Measurements from ENCODE around the gene C19orf67. TPM values are rescaled to one million over a fixed set of nuclear protein-coding genes. Genes with fewer than 3 reads are reported as not detected.

C19orf67 gene
- total RNA-seq, 2 donors from 2014 or later, result not detected

- peak overlapping the region; percentile 80 to 88 for H3K4me3 Mint-ChIP-seq
- peaks cover 9 to 23% of the 10 kb centered on the region in 2 donors for H3K36me3 Mint-ChIP-seq (ENCODE audit: insufficient read depth in 2 of 2)
- ATAC-seq (replicated peaks in 1 of 2) (no peak), DNase-seq (no peak)
- peaks cover 15% of the 10 kb centered on the region for H3K4me1 Mint-ChIP-seq (ENCODE audit: low read depth)
- no peaks in the 10 kb centered on the region for H3K27me3 Mint-ChIP-seq (ENCODE audit: low read depth)
- H3K27ac Mint-ChIP-seq, result peak overlapping the region; percentile 94
- H3K9me3 Mint-ChIP-seq, result peaks cover 2 to 4% of the 10 kb centered on the region in 2 donors
Observed at GRCh38 chr19:14088634-14089411, 3.2 kb upstream of the C19orf67 start.

- Mint-ChIP-seq H3K27ac (no peak overlapping the region), H3K4me1 (ENCODE audit: low read depth) (peaks cover 15% of the 10 kb centered on the region), H3K9me3 (no peaks in the 10 kb centered on the region), H3K36me3 (ENCODE audit: insufficient read depth in 2 of 2) (peaks cover 4 to 8% of the 10 kb centered on the region in 2 donors), H3K27me3 (ENCODE audit: low read depth) (no peaks in the 10 kb centered on the region), H3K4me3 (no peak overlapping the region)
- DNase-seq (no peak), ATAC-seq (replicated peaks in 1 of 2) (no peak)
Observed at GRCh38 chr19:14086098-14086497, 515 bp upstream of the C19orf67 start.

- Mint-ChIP-seq H3K27me3 (ENCODE audit: low read depth) (no peaks in the 10 kb centered on the region), H3K9me3 (no peaks in the 10 kb centered on the region), H3K4me1 (ENCODE audit: low read depth) (peaks cover 17% of the 10 kb centered on the region), H3K36me3 (ENCODE audit: insufficient read depth in 2 of 2) (no peaks in the 10 kb centered on the region), H3K27ac (no peak overlapping the region), H3K4me3 (peak overlapping the region; percentile 92 to 95)
- no peak for DNase-seq
- ATAC-seq (replicated peaks in 1 of 2), result no peak
Observed at GRCh38 chr19:14082675-14082960, 3.0 kb downstream of the C19orf67 start.

- Mint-ChIP-seq H3K9me3 (no peaks in the 10 kb centered on the region), H3K36me3 (ENCODE audit: insufficient read depth in 2 of 2) (no peaks in the 10 kb centered on the region), H3K27ac (peak overlapping the region; percentile 86), H3K27me3 (ENCODE audit: low read depth) (no peaks in the 10 kb centered on the region), H3K4me3 (peak overlapping the region; percentile 92 to 95), H3K4me1 (ENCODE audit: low read depth) (peaks cover 17% of the 10 kb centered on the region)
- peak; percentile 40 to 46 for DNase-seq
- no peak for ATAC-seq (replicated peaks in 1 of 2)
Observed at GRCh38 chr19:14081797-14082674, 3.5 kb downstream of the C19orf67 start.

- Mint-ChIP-seq H3K4me1 (ENCODE audit: low read depth) (peaks cover 17% of the 10 kb centered on the region), H3K27ac (peak overlapping the region; percentile 86), H3K4me3 (peak overlapping the region; percentile 92 to 95), H3K36me3 (ENCODE audit: insufficient read depth in 2 of 2) (no peaks in the 10 kb centered on the region), H3K27me3 (ENCODE audit: low read depth) (no peaks in the 10 kb centered on the region), H3K9me3 (no peaks in the 10 kb centered on the region)
- peak; percentile 99 for DNase-seq
- peak; percentile 94 to 96 for ATAC-seq (replicated peaks in 1 of 2)
Observed at GRCh38 chr19:14080887-14081796, 4.4 kb downstream of the C19orf67 start.

GRCh38 chr19:14078411-14078810 is 7.2 kb downstream of the C19orf67 start:
- H3K9me3 Mint-ChIP-seq, result no peaks in the 10 kb centered on the region
- H3K27ac Mint-ChIP-seq, result no peak overlapping the region
- H3K27me3 Mint-ChIP-seq (ENCODE audit: low read depth), result no peaks in the 10 kb centered on the region
- no peak overlapping the region for H3K4me3 Mint-ChIP-seq
- DNase-seq, result no peak
- peaks cover 27% of the 10 kb centered on the region for H3K4me1 Mint-ChIP-seq (ENCODE audit: low read depth)
- ATAC-seq (replicated peaks in 1 of 2), result no peak
- H3K36me3 Mint-ChIP-seq (ENCODE audit: insufficient read depth in 2 of 2), result peaks cover 0 to 4% of the 10 kb centered on the region in 2 donors

GRCh38 chr19:14073925-14074838 is 11.4 kb downstream of the C19orf67 start:
- peak; percentile 40 to 49 for DNase-seq
- H3K9me3 Mint-ChIP-seq, result no peaks in the 10 kb centered on the region
- H3K4me3 Mint-ChIP-seq, result peak overlapping the region; percentile 98 to 99
- peaks cover 10% of the 10 kb centered on the region for H3K4me1 Mint-ChIP-seq (ENCODE audit: low read depth)
- peak overlapping the region; percentile 32 for H3K27ac Mint-ChIP-seq
- H3K27me3 Mint-ChIP-seq (ENCODE audit: low read depth), result no peaks in the 10 kb centered on the region
- peak; percentile 10 to 11 for ATAC-seq (replicated peaks in 1 of 2)
- peaks cover 0 to 4% of the 10 kb centered on the region in 2 donors for H3K36me3 Mint-ChIP-seq (ENCODE audit: insufficient read depth in 2 of 2)

- peak; percentile 75 to 76 for ATAC-seq (replicated peaks in 1 of 2)
- no peaks in the 10 kb centered on the region for H3K9me3 Mint-ChIP-seq
- peaks cover 10% of the 10 kb centered on the region for H3K4me1 Mint-ChIP-seq (ENCODE audit: low read depth)
- no peaks in the 10 kb centered on the region for H3K27me3 Mint-ChIP-seq (ENCODE audit: low read depth)
- peak overlapping the region; percentile 98 to 99 for H3K4me3 Mint-ChIP-seq
- H3K36me3 Mint-ChIP-seq (ENCODE audit: insufficient read depth in 2 of 2), result peaks cover 0 to 4% of the 10 kb centered on the region in 2 donors
- peak; percentile 83 to 90 for DNase-seq
- H3K27ac Mint-ChIP-seq, result peak overlapping the region; percentile 32
Observed at GRCh38 chr19:14073261-14073924, 12.2 kb downstream of the C19orf67 start.

- ATAC-seq (replicated peaks in 1 of 2), result peak; percentile 29 to 34
- Mint-ChIP-seq H3K36me3 (ENCODE audit: insufficient read depth in 2 of 2) (peaks cover 0 to 4% of the 10 kb centered on the region in 2 donors), H3K27me3 (ENCODE audit: low read depth) (no peaks in the 10 kb centered on the region), H3K4me1 (ENCODE audit: low read depth) (peaks cover 10% of the 10 kb centered on the region), H3K9me3 (no peaks in the 10 kb centered on the region), H3K4me3 (peak within 1 kb of the TSS; percentile 98 to 99), H3K27ac (no peak within 1 kb of the TSS)
- DNase-seq, result peak; percentile 61 to 66
Observed at GRCh38 chr19:14072535-14073260, 12.9 kb downstream of the C19orf67 start, which contains the start of gene MISP3. Gene MISP3, plus strand, starts transcription at chr19:14072786. Its CDS starts 524 bp downstream, at chr19:14073310.

- Mint-ChIP-seq H3K27me3 (ENCODE audit: low read depth) (no peaks in the 10 kb centered on the region), H3K27ac (no peak overlapping the region), H3K4me1 (ENCODE audit: low read depth) (peaks cover 10% of the 10 kb centered on the region), H3K9me3 (no peaks in the 10 kb centered on the region), H3K36me3 (ENCODE audit: insufficient read depth in 2 of 2) (peaks cover 0 to 4% of the 10 kb centered on the region in 2 donors), H3K4me3 (peak overlapping the region; percentile 53 to 56)
- DNase-seq (no peak), ATAC-seq (replicated peaks in 1 of 2) (no peak)
Observed at GRCh38 chr19:14070268-14071050, 15.1 kb downstream of the C19orf67 start.

Data from activated T-cell treated with anti-CD3 and anti-CD28 coated beads, Interleukin-2, amount 50 U/mL, for 72 hours (primary cell).